ENCODE results near the gene ZNF33A. TPM values are rescaled to one million over a fixed set of nuclear protein-coding genes. Genes with fewer than 3 reads are reported as not detected.

Gene ZNF33A
- total and polyA plus RNA-seq, 5 donors = 9.5 to 26.5 (median 24.9) TPM

DNA sequence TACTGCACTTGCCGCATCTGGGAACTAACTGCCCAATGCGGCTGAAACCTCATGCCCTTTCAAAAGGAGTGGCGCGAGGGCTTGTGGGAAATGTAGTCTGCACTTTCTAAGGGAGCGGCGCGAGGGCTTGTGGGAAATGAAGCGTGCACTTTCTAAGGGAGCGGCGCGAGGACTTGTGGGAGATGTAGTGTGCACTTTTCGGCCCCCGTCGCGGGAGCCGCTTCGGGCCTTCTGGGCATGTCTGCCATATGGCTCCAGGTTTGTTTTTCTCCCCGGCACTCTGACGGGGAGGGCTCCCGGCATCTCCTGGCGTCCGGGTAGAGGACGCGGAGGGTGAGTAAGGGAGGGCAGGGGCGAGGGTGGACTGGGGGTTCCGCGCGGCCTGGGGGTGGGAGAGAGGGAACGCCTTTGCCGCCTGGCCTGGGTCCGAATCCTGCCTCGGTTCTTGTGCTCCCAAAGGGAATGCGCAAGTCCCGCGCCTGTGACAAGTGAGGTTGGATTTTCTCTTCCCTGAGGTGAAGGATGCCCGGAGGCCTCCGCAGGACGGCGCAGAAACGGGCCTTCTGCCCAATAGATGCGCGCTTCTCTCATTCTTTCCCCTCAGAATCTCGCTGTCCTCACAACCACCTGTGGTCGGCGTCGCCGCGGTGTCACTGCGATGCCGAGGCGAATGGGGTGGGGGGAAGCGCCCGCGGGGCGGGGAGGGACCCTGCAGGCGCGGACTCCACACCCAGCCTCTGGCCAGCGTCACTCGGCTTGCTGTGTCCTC, 83.9 kb downstream of the ZNF33A start, which contains the start of gene ZNF37A:
TSS of gene ZNF37A (plus strand) at position 180 of the 769 bp plus-strand sequence. CDS start 2,281 bp downstream, outside the sequence.
- WGBS = under 1% methylated on average over 59 of the region's 59 CpGs
- no peaks in the 10 kb centered on the region for H3K27me3 ChIP-seq (ENCODE audit: control insufficient read depth, insufficient read depth)
- H3K9me3 ChIP-seq (ENCODE audit: control insufficient read depth, low read length) = no peaks in the 10 kb centered on the region
- DNase-seq (peak; percentile 94 to 97 (median 96)), ATAC-seq (peak; percentile 99 to 100)
- intact Hi-C loops (cut with DNase I) = loop anchor here in 1 of 4 donors (10.0 kb wide), 1 partner anchor 120 kb away; the partner anchor contains the start of gene ZNF25
- H3K27ac ChIP-seq (ENCODE audit: low read length) = peak within 1 kb of the TSS; percentile 50
- H3K4me3 ChIP-seq (ENCODE audit: low read length) = peak within 1 kb of the TSS; percentile 58
- peaks cover 6% of the 10 kb centered on the region for H3K4me1 ChIP-seq (ENCODE audit: control insufficient read depth, insufficient read depth, low read length)

DNA sequence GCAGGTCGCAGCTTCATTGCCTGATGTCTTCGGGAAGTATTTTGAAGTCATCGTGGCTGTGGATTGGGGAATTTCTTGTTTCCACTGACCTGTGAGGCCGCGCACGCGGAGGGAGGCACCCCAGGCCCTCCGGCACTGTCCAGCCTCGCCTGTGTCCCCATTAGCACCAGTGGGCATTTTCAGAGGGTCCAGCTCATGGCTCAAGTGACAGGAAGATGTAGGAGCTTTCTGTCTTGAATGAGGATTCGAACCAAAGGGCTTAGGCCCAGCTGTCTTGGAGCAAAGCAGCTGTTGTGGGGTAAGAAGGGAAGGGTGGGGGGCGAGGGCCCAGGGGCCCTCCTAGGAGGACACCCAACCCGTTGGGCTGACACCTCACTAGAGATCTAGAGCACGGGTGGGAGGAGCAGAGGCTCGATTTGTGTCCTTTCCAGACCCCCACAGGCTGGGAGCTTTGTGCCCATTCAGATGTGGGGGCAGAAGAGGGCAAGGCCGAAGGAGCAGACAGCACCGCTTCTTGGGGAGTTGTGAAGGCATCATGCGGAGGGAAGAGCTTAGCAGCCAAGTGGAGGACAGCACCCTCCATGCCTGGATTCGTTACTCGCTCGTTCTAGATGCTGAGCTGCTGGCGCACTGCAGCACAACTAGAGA, 84.6 kb downstream of the ZNF33A start:
- Histone ChIP-seq H3K27me3 (ENCODE audit: control insufficient read depth, insufficient read depth) (no peaks in the 10 kb centered on the region), H3K9me3 (ENCODE audit: control insufficient read depth, low read length) (no peaks in the 10 kb centered on the region), H3K4me1 (ENCODE audit: control insufficient read depth, insufficient read depth, low read length) (peaks cover 6% of the 10 kb centered on the region), H3K27ac (ENCODE audit: low read length) (peak overlapping the region; percentile 50), H3K4me3 (ENCODE audit: low read length) (peak overlapping the region; percentile 58)
- WGBS = 57% methylated on average over 21 of the region's 21 CpGs
- no peak for ATAC-seq
- peak in 2 of 3 donors; percentile 37 to 46 for DNase-seq
- intact Hi-C loops (cut with DNase I) = loop anchor here in 1 of 4 donors (10.0 kb wide), 1 partner anchor 120 kb away; the partner anchor contains the start of gene ZNF25

DNA sequence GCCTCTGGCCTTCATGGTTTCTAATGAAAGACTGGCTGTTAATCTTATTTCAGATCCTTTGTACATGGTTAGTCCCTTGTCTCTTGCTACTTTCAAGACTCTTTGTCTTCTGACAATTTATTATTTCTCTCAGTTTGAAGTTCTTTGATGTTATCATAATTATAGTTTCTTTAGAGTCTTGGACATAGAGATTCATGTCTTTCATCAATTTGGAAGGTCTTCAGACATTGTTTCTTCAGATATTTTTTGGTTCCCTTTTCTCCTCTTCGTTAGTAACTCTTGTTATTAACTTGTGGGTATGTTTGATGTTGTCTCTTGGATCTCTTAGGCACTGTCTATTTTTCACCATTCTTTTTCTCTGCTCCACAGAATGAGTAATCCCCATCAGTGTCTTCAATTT, 92.4 kb downstream of the ZNF33A start:
- WGBS = 94% methylated on average over 1 of the region's 1 CpG
- intact Hi-C loops (cut with DNase I) = no loop called here
- peaks cover 6% of the 10 kb centered on the region for H3K9me3 ChIP-seq (ENCODE audit: control insufficient read depth, low read length)

DNA sequence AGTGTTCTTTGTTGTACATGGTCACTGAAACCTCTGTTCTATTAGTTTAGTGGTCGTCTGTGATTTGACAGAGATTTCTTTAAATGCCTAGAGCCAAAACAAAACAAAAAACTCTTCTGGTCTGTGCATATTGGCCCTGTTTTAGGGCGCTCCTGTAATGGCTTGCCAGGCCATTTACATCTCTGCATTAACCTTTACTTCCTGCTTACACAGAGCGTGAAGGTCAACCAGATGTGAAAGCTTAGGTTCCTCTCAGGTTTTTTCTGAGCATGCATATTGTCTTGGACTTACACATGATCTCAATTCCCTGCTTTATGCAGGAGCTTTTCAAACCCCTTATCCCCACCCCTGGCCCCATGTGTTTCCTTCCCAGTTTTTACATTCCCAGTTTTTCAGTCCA, 93.3 kb downstream of the ZNF33A start:
- H3K9me3 ChIP-seq (ENCODE audit: control insufficient read depth, low read length) = peaks cover 6% of the 10 kb centered on the region

More for the DNA sequence above, 92.4 kb downstream of the ZNF33A start:
- Histone ChIP-seq H3K4me3 (ENCODE audit: low read length) (no peak overlapping the region), H3K27me3 (ENCODE audit: control insufficient read depth, insufficient read depth) (no peaks in the 10 kb centered on the region), H3K27ac (ENCODE audit: low read length) (no peak overlapping the region), H3K4me1 (ENCODE audit: control insufficient read depth, insufficient read depth, low read length) (no peaks in the 10 kb centered on the region)
- ATAC-seq = no peak
- no peak for DNase-seq

DNA sequence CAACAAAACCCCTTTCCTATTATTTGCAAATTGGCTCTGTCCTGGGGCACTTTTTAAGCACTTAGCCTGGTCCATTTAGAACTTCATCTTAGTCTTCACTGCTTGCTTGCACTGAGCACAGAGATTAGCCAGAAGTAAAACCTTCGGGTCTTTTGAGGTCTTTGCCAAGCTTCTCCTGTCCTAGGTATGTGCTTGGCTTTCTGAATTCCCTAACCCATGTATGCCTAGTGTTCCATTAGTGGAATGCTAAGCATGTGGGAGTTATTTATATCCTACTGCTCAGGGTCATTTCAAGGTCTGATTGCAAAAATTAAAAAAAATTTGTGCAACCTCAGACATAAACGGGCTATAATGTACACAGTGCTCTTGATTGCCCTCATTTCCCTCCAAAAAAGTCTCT, 101.7 kb downstream of the ZNF33A start:
- H3K9me3 ChIP-seq (ENCODE audit: control insufficient read depth, low read length) = peaks cover 15% of the 10 kb centered on the region
- WGBS = 71% methylated on average over 2 of the region's 2 CpGs
- ATAC-seq (no peak), DNase-seq (no peak)
- H3K4me1 ChIP-seq (ENCODE audit: control insufficient read depth, insufficient read depth, low read length) = no peaks in the 10 kb centered on the region
- no peak overlapping the region for H3K4me3 ChIP-seq (ENCODE audit: low read length)
- H3K27me3 ChIP-seq (ENCODE audit: control insufficient read depth, insufficient read depth) = no peaks in the 10 kb centered on the region
- intact Hi-C loops (cut with DNase I) = no loop called here
- H3K27ac ChIP-seq (ENCODE audit: low read length) = no peak overlapping the region

More for the DNA sequence above, 93.3 kb downstream of the ZNF33A start:
- intact Hi-C loops (cut with DNase I) = no loop called here
- Histone ChIP-seq H3K4me3 (ENCODE audit: low read length) (no peak overlapping the region), H3K27ac (ENCODE audit: low read length) (no peak overlapping the region), H3K4me1 (ENCODE audit: control insufficient read depth, insufficient read depth, low read length) (no peaks in the 10 kb centered on the region), H3K27me3 (ENCODE audit: control insufficient read depth, insufficient read depth) (no peaks in the 10 kb centered on the region)
- 98% methylated on average over 3 of the region's 3 CpGs for WGBS
- ATAC-seq = no peak
- DNase-seq = no peak

Other genes starting within 250 kb of the ZNF33A start
- gene ZNF248, start 153.1 kb upstream of the ZNF33A start, total RNA-seq = 10 to 100 TPM; 11.1 to 18.4 (median 14.6) TPM
- 5.8 TPM for gene ZNF248, start 153.1 kb upstream of the ZNF33A start, polyA plus RNA-seq
- gene ZNF25, start 34.0 kb upstream of the ZNF33A start, total RNA-seq = 10 to 100 TPM; 20.6 to 24.8 (median 23.0) TPM
- 8.0 TPM for gene ZNF25, start 34.0 kb upstream of the ZNF33A start, polyA plus RNA-seq
- gene ZNF37A, start 83.7 kb downstream of the ZNF33A start, total RNA-seq = 10 to 100 TPM; 10.3 to 12.8 (median 11.8) TPM
- 5.5 TPM for gene ZNF37A, start 83.7 kb downstream of the ZNF33A start, polyA plus RNA-seq

Measured in right cardiac atrium (tissue), 5 donors.